LNCAP (cell line): ENCODE results near the gene PEDS1.

Experiments
- TF ChIP-seq, protein P1 (sequence below): fragments of 450-650 bp; IDR thresholded peaks from 2 replicates; pipeline ENCODE4 v1.5.1; 2017; ENCODE audit warnings: mild to moderate bottlenecking

The PEDS1 gene

DNA sequence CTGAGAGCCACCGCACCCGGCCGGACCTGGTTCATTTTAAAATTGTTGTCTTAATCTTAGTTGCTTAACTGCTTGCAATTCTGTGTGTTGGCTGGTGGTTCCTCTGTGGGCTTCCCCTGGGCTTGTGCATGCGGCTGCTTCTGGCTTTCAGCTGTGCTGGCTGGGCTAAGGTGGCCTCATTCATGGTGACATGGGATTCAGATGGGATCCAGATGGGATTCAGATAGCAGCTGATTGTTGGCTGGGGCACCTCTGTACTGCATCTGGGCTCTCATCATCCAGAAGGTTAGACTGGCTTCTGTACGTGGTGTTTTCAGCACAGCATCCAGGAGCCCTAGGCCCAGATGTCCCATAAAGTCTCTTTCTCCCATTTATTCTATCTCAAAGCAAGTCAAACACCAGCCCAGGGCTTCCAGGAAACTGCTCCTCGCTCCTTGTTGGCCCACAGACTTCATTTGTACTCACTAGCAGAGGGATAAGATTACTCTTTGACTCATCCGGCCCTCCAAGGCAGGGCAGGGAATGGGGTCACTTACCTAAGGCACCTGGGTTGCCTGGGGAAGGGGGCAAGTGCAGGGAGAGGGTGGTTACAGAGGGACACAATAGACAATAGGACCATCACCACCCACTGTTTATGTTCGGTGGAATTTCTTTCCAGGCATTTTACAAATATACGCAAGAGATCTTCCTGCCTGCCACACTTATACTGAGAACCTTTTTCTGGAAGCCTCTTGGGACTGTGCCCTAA, 10.2 kb upstream of the PEDS1 start:
- TF ChIP-seq, protein P1, sequence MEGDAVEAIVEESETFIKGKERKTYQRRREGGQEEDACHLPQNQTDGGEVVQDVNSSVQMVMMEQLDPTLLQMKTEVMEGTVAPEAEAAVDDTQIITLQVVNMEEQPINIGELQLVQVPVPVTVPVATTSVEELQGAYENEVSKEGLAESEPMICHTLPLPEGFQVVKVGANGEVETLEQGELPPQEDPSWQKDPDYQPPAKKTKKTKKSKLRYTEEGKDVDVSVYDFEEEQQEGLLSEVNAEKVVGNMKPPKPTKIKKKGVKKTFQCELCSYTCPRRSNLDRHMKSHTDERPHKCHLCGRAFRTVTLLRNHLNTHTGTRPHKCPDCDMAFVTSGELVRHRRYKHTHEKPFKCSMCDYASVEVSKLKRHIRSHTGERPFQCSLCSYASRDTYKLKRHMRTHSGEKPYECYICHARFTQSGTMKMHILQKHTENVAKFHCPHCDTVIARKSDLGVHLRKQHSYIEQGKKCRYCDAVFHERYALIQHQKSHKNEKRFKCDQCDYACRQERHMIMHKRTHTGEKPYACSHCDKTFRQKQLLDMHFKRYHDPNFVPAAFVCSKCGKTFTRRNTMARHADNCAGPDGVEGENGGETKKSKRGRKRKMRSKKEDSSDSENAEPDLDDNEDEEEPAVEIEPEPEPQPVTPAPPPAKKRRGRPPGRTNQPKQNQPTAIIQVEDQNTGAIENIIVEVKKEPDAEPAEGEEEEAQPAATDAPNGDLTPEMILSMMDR, result no peak

GRCh38 chr20:50153153-50153499, 397 bp downstream of the PEDS1 start:
- TF ChIP-seq, protein P1, result no peak

DNA sequence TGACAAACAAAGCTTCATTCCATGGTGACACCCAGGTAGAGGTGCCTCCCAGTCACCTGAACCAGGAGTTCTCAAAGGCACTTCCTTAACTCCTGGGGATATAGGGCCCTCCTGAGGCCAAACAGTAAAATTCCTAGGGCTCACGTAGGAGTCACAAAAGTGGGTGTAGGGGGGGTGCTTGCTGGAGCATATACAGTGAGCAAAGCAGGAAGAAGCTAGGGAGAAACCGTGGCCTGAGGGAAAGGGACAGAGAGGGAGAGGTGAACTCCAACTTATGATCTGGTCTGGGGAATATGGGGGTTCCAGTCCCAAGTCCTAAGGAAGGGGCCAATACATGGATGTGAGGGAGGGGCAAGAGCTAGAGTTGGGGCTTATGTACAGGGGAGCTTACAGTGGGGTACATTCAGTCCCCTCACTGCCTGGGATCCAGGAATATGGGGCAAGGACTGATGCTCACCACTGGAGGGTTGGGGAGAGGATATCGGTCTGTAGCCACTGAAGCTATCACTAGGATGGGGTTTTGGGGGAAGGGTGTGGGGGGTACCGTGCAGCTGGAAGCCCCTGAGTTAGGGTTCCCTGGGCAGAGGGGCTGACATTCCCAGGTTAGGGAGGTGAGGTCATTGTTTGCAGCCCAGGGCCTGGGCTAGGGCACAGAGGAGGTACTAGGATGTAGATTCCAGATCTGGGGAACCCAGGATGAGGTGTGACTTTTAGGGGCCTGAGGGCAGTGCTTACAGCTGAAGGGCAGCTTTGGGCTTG, 950 bp downstream of the PEDS1 start:
- TF ChIP-seq, protein P1, result peak; percentile 31; the same call in 1 of the 2 replicates

GRCh38 chr20:50151034-50151743, 2.3 kb downstream of the PEDS1 start:
- TF ChIP-seq, protein P1, result no peak

DNA sequence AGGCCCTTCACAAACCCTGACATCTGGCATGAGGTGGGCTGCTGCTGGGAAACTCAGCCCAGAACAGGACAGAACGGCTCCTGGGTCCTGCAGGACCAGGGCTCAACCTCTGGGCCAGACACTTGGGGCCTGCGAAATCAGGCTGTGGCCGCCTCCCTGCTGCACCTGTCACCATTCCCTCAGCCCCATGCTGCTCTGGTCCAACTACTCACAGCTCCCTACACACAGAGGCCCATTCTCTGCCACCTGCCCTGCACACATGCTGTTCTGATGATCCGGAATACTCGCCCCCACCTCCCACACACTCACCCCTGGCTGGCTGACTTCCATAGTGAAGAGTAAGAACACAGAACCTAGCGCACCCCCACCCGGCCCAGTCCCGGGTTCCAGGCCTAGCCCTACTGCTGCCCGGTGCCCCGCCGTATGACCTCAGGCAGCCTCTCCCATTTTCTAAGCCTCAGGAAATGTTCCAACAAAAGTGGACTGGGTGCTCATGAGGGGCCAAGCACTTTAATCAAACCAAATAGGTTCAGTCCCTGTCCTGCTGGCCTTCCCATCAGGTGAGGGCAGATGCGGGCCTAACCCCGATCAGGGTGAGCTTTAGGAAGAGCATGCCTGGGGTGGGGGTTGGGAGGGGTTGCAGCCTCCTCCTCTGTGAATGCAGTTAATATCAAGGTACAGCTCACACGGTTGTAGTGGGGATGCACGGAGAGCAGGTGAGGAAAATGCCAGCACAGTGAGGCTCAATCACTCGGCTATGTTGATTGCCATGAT, 3.9 kb downstream of the PEDS1 start:
- TF ChIP-seq, protein P1, result no peak

DNA sequence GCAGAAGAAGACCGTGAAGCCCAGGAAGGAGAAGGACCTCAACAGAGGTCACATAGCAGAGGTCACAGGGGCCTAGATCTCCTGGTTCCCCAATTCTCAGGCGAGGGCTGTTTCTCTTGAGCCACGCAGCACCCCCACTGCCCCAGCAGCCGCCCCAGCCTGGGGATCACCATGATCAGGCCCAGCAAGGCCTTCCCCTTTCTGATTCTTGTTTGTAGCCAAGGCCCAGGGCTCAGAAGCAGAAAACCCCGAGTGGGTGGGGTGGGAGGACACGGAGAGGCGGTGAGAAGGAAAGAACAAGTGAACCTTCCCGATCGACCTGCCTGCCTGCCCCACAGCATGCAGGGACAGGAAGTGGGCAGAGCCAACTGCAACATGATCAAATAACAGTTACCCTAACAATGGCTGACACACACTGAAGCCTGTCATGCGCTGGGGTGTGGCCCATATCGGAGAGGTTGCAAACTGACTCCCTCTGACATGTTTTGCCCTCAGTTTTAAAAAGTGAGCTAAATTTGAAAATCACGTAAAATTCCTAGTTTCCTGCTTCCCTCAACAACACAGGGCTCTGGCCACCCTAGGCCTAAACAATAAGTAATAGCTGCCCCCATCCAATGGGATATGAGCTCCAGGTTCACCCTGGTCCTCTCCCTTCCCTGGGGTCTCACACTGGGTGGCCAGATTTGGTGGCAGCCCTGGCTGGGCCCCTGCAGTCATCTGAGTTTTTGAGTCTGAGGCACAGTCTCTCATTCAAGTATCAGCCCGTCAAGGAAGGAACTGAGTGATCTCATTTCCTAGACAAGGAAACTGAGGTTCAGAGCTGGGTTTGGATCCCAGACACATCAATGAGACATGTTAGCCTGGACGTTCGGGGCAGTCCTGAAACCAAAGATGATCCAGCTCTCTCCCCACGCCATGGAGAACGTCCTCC, 6.5 kb downstream of the PEDS1 start:
- TF ChIP-seq, protein P1, result no peak
